Mesodermal cell (in vitro differentiated cells): ENCODE data around the gene POLN.

Experiments
- H3K27ac ChIP-seq: 2 replicates; pipeline ENCODE4 v1.7.0; 2013; ENCODE audit warnings: mild to moderate bottlenecking, low read depth, low read length, moderate library complexity; ENCODE audit not compliant: severe bottlenecking
- H3K36me3 ChIP-seq: 2 replicates; pipeline ENCODE4 v1.7.1; 2013; ENCODE audit warnings: mild to moderate bottlenecking, low read length, moderate library complexity; ENCODE audit not compliant: control insufficient read depth, insufficient read depth
- H3K4me1 ChIP-seq: one replicate; pipeline ENCODE4 v1.7.1; 2013; ENCODE audit warnings: mild to moderate bottlenecking, low read length; ENCODE audit not compliant: insufficient read depth, control insufficient read depth, poor library complexity, severe bottlenecking
- H3K4me3 ChIP-seq: 2 replicates; pipeline ENCODE4 v1.7.0; 2013; ENCODE audit warnings: low read length, control low read depth, mild to moderate bottlenecking; ENCODE audit not compliant: insufficient read depth, poor library complexity, severe bottlenecking; ENCODE audit errors: extremely low read depth
- H3K9me3 ChIP-seq: 2 replicates; pipeline ENCODE4 v1.7.1; 2013; ENCODE audit warnings: mild to moderate bottlenecking, low read length, moderate library complexity; ENCODE audit not compliant: control insufficient read depth
- WGBS, 2 experiments: methylation state at CpG; one replicate each; pipeline ENCODE4 v1.1.5; 2013; ENCODE audit warnings: missing lambda C conversion rate in 2 of 2; ENCODE audit not compliant: insufficient coverage in 2 of 2; 5-methylcytosine and 5-hydroxymethylcytosine counted together

The POLN gene

DNA sequence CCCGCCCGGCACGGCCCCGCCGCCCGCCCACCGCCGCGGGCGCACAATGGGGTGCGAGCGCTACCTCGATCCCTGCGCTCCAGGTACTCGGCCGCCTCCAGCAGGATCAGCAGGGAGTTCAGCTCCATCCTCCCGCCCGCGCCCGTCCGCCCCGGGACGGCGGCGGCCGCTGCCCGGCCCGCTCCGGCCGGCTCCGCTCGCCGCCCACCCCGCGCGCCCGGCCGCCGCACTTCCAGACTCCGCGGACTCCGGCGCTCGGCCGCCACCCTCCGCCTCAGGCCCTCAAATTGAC is 19.9 kb upstream of the POLN start, which contains the start of gene MXD4:
Gene MXD4 (minus strand): TSS at position 257 of the 292 bp plus-strand sequence. CDS start 129 bp downstream, at position 128.
- Histone ChIP-seq H3K27ac (peak within 1 kb of the TSS; percentile 87), H3K36me3 (peaks cover 29% of the 10 kb centered on the region), H3K9me3 (no peaks in the 10 kb centered on the region), H3K4me3 (peak within 1 kb of the TSS; percentile 83), H3K4me1 (peaks cover 18% of the 10 kb centered on the region)
- WGBS, 2 experiments, result 0% methylated on average over 21 to 32 of the region's 46 CpGs

DNA sequence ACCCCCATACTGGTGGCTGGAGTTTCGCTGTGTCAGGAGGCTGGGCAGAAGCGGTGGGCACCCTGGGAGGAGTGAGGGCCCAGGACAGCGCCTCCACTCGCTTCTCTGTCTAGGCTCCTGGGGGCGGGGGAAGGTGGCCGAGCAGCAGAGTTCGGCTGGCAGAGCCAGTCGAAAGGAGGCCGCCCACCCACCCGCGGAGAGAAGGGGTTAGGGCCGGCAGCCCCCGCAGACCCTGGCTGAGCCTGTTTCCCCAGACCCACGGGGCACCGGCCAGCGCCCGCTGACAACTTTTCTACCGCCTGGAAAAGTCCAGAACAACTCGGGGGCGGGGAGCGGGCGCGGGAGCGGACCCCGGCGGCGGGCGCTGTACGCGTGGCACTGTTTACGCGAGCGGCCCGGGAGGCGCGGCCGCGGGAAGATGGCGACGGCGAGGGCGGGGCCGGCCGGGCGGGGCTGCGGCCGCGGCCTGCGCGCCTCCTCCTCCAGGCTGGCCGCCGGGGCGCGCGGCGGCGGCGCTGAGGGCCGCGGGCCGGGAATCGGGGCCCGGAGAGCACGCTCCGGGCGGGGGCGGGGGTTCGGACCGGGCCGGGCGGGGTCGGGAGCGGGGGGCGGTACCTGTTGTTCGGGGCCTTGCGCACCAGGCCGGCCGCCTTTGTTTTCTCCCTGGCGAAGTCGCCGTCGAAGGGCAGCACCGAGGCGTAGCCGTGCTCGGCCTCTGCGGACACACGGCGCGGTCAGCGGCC is 19.4 kb upstream of the POLN start:
- Histone ChIP-seq H3K4me3 (peak overlapping the region; percentile 83), H3K27ac (peak overlapping the region; percentile 78), H3K36me3 (peaks cover 31% of the 10 kb centered on the region), H3K9me3 (no peaks in the 10 kb centered on the region), H3K4me1 (peaks cover 18% of the 10 kb centered on the region)
- 1 to 2% methylated on average over 53 to 69 of the region's 91 CpGs for WGBS, 2 experiments

DNA sequence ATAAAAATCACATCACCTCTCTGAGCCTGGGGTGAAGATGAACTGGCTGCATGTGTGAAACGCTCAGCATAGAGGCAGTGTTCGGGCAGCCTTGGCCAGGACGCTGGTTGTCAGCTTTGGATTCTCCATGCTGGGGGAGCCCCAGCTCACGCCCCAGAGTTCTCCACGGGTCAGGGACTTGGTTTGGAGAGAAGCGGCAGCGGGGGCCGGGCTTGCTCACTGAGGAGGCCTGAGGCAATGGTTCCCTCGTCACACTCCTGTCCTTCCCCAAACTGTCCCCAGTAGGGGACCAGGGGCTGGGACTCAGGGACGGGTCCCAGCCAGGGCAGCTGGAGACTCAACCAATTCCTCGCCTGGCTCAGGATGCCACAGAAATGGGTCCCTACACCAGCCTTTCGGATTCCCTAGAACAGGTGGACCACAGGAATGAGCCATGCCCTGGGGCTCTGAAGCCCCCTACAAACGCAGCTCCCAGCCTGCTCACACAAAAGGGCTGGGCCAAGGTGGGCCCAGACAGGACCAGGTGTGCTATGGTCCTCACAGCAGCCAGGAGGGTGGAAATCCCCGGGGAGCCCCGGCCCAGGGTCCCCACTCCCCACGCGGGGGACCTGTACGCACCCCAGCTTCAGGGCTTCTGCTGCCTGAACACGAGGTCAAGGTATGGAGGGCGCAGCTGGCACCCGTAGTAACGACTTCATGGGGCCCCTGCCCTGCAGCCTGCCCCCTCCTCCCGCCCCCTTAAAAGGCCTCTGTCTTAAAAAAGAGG is 18.6 kb upstream of the POLN start:
- Histone ChIP-seq H3K4me3 (peak overlapping the region; percentile 83), H3K27ac (no peak overlapping the region), H3K9me3 (no peaks in the 10 kb centered on the region), H3K4me1 (peaks cover 18% of the 10 kb centered on the region), H3K36me3 (peaks cover 34% of the 10 kb centered on the region)
- WGBS, 2 experiments, result 79 to 80% methylated on average over 17 to 21 of the region's 23 CpGs

DNA sequence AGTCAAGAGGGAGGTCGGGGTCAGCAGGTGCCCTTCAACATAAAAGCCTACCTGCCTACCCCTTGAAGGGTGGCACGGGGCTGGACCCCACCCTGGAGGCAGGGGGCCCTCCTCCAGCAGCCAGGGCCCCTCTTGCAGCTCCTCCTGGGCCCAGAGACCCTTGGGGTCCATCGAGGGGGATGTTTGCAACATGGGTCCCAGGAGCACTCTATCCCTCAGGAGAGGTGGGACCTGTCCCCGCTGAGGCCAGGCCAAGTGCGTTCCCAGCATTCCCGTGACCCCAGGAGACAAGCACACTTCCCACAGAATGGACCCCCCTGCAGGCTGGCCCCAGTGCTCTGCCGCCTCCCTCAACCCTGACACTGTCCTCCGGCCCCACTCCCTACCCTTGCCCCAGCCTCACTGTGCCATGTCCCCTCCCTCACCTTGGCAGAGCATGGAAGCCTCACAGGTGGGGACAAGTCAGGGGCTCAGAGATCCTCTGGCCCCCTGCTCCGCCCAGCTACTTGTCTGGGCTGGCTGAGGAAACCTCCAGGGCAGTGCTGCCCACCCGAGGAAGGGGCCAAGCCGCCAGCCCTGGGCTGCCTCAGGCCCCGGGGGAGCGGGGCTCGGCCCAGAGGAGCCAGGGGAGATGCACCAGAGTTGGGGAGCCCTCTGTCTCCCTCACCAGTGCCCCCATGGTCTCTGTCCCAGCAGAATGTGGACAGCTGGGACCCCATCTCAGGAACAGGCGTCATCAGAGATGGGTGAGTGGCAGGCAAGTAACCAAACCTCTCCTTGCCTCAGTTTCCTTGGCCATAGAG is 17.8 kb upstream of the POLN start:
- Histone ChIP-seq H3K4me1 (peaks cover 18% of the 10 kb centered on the region), H3K27ac (no peak overlapping the region), H3K36me3 (peaks cover 42% of the 10 kb centered on the region), H3K4me3 (peak overlapping the region; percentile 83), H3K9me3 (no peaks in the 10 kb centered on the region)
- WGBS, 2 experiments, result 92 to 95% methylated on average over 10 to 13 of the region's 15 CpGs

DNA sequence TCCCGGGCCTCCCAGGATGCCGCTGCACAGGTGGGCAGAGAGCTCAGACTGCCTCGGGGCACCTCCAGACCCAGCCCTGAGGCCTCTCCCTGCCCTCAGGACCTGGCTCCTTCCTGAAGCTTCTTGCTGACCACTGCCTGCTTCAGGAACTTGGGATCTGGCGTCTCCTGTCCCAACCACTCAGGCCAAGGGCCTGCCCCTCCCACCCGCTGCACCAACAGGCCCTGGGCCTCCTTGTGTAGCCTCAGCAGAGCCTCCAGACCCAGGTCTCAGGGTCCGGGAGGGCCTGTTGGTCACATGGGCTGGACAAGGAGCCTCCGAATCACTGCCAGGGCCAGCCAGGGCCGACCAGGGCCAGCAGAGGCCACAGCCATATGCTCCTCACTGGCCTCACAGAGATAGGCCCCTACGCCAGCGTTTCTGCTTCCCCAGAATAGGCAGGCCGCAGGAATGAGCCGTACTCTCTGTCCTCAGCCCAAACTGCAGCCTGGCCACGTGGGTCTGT is 17.2 kb upstream of the POLN start:
- no peak overlapping the region for H3K27ac ChIP-seq
- H3K4me3 ChIP-seq, result no peak overlapping the region
- peaks cover 49% of the 10 kb centered on the region for H3K36me3 ChIP-seq
- WGBS, 2 experiments, result 93 to 97% methylated on average over 13 of the region's 13 CpGs
- peaks cover 18% of the 10 kb centered on the region for H3K4me1 ChIP-seq
- no peaks in the 10 kb centered on the region for H3K9me3 ChIP-seq

DNA sequence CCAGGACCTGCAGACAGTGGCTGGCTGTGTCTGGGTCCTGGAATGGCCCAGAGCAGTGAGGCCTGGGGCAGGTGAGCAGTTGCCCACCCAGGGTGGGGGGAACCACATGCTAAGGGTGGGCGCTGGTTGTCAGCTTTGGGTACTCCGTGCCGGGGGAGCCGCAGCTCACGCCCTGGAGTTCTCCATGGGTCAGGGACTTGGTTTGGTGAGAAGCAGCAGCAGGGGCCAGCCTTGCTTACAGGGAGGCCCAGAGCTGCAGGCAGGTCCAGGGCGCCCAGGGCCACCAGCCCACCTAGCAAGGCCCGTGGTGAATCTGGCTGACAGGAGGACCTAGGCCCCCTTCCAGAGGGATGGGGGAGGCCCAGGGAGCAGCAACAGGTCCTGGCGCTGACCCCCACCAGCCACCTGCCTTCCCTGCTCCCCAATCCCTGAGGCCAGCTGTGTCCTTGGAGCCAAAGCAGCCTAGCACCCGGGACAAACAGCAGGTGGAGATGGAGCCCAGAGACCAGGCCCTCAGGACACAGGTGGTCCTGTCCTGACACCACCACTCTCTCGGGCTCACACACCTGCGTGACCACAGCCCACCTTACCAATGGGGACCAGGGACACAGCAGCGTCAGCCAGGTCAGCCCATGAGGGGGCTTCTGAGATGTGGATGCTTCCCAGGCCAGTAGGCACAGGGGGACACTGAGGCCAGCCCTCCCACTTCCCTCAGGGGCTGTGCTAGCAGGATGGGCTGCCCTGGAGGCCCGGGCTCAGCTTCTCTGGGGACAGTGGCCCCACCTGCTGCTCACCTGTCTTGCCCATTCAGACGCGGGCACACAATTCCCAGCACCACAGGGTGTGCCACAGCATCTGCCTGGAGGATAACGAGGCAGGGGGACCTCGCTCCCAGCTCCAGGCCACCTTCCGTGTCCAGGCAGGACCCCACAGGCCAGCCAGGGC is 16.4 kb upstream of the POLN start:
- WGBS, 2 experiments, result 90 to 92% methylated on average over 15 to 17 of the region's 18 CpGs
- H3K36me3 ChIP-seq, result peaks cover 56% of the 10 kb centered on the region
- no peaks in the 10 kb centered on the region for H3K9me3 ChIP-seq
- peaks cover 11% of the 10 kb centered on the region for H3K4me1 ChIP-seq
- no peak overlapping the region for H3K4me3 ChIP-seq
- H3K27ac ChIP-seq, result no peak overlapping the region

DNA sequence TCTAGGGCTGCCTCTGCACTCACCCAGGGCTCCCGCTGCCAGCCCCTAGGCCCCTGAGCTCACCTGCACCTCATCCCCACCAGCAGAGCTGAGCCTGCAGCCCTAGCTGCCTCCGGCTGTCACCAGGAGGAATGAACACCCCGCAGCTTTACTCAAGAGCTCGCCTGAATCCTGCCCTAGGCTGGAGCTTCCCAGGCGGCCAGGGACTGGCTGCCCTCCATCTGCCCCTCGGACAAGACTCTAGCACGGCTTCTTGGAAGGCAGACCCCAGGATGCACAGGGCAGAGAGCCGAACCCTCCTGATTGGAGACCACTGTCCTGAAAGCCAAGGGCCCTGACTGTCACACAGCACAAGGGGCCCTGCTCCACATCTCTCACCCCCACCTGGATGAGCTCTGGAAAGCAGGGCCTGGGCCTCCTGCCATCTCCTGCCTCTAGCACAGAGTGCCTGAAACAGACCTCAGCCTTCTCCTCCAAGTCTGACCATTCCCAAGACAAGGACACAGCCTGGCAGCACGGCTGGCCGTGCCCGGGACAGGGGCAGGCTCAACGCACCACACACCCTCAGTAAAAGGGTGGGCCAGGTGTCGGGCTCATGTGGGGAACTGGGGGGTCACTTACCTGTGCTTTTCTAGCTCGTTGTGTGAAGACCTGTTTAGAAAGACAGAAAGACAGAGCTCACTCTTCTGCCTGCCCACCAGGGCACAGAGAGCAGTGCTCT is 15.6 kb upstream of the POLN start:
- no peak overlapping the region for H3K4me3 ChIP-seq
- H3K4me1 ChIP-seq, result peaks cover 11% of the 10 kb centered on the region
- WGBS, 2 experiments, result 91 to 97% methylated on average over 10 to 13 of the region's 14 CpGs
- peaks cover 61% of the 10 kb centered on the region for H3K36me3 ChIP-seq
- no peaks in the 10 kb centered on the region for H3K9me3 ChIP-seq
- no peak overlapping the region for H3K27ac ChIP-seq

DNA sequence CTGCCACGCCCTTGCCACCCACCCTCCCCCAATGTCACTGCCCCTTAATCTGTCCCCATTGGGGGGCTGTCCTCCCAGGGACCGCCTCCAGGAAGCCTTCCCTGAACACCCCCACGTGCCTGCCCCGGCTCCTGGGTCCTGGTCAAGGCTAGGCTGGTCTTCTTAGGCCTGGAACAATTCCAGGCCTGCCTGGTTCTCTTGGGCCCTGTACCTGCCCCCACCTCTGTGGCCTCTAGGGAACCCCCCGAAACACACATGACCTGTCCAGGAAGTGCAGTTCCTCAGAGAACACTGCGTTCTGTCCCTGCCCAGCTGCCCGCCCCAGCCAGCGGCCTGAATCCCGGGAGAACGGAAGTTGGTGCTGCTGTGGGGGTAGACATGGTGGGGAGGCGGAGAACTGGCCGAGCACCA is 14.9 kb upstream of the POLN start:
- Histone ChIP-seq H3K27ac (no peak overlapping the region), H3K4me3 (no peak overlapping the region), H3K36me3 (peaks cover 67% of the 10 kb centered on the region), H3K4me1 (peaks cover 11% of the 10 kb centered on the region), H3K9me3 (no peaks in the 10 kb centered on the region)
- WGBS, 2 experiments, result 88 to 91% methylated on average over 11 to 12 of the region's 12 CpGs

DNA sequence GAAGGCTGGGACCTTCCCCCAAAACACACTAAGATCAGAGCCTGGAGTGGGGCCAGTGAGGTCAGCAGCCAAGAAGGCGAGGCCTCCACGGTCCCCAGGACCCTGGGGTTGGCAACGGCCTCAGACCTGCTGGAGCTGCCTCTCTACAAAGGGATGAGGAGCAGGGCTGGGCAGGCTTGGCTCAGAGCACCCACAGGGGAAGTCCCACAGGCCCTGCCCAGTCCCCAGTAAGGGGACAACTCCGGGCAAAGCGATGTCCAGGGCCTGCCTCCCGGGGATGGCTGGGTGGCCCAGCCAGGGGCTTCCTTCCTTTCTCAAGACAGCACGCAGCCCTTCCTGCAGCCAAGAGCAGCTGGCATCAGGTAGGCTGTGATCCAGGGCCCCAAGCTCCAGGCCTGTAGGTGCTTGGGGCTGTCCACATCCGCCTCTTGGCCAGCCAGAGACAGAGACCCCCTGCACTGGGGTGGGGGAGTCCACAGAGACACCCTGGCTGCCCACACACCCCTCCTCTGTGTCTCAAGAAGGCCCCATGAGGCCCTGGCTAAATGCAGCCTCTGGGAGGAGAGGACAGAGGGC is 14.3 kb upstream of the POLN start:
- Histone ChIP-seq H3K9me3 (no peaks in the 10 kb centered on the region), H3K36me3 (peaks cover 69% of the 10 kb centered on the region), H3K4me1 (peaks cover 11% of the 10 kb centered on the region), H3K27ac (no peak overlapping the region), H3K4me3 (no peak overlapping the region)
- WGBS, 2 experiments, result 87 to 94% methylated on average over 6 to 7 of the region's 8 CpGs
